NCI-H2029 (cell line): Measurements from ENCODE around the gene ZNF581.

Experiments
- DNase-seq: peaks from one replicate; lab custom pipeline; 2025; lab: John Stamatoyannopoulos, UW

ZNF581 gene

DNA sequence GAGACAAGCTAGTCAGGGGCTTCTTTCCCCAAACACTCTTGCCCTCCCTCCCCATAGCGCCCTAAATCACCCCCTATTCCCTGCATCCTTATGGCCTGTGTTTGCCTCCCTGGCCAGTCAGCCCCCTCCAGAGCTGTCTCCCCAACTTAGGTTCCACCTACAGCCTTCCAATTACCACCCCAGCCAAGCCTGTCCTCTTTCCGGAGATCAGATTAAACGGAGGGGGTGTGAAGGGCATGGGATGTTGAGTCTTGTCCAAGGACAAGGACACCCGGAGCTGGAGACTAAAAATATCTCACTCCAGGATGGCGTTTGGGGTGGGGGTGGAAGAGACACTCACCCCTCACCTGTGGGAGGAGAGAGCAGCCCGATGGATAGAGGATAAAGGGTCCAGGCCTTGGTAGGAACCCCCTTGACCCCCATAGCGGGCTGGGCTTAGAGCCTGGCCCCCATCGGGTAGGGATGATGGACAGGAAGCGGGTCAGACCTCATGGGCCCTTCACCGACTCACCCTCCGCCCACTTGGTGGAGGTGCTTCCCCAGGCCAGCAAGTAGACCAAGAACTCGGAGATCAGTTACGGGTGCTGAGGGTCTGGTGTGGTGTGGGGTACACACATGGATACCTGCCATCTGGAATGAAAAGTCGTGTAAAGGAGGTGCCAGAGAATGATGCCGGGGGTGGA lies 32.0 kb upstream of the ZNF581 start:
- no peak for DNase-seq

DNA sequence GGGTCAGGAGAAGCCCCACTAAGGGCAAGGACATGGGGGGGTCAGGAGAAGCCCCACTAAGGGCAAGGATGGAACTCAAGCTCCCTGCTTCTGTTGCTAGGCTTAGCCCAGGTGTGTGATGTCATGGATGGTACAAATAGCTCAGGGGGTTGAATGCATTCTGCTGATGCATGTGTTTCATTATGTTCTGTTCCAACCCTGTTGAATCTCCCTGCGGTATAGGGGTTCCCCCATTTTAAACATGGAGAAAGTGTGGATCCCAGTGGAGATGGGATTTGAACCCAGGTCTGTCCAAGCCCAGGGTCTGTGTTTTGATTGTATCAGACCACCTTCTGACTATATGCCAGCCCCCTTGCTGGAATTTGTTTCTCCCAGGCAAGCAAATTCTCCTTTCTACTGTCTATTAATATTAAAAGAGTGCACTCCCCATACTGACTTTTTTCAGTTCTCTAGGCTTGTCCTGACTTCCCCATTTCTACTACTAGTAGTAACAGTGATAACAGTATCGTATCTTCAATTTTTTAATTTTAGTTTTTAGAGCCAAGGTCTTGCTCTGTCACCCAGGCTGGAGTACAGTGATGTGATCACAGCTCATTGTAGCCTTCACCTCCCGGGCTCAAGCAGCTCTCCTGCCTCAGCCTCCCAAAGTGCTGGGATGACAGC lies 31.3 kb upstream of the ZNF581 start:
- no peak for DNase-seq

DNA sequence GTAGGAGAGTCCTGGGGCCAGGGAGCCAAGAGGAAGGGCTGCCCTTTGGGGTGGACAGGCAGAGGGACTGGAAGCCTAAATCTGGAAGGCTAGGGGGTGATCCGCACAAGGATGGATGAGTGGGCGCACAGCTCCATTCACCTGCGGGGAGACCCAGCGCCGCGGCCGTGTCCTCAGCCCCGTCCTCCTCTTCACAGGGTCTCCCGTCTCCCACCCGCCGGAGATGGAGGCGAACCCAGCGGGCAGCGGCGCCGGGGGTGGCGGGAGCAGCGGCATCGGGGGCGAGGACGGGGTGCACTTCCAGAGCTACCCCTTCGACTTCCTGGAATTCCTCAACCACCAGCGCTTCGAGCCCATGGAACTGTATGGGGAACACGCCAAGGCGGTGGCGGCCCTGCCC lies 30.1 kb upstream of the ZNF581 start:
- no peak for DNase-seq

DNA sequence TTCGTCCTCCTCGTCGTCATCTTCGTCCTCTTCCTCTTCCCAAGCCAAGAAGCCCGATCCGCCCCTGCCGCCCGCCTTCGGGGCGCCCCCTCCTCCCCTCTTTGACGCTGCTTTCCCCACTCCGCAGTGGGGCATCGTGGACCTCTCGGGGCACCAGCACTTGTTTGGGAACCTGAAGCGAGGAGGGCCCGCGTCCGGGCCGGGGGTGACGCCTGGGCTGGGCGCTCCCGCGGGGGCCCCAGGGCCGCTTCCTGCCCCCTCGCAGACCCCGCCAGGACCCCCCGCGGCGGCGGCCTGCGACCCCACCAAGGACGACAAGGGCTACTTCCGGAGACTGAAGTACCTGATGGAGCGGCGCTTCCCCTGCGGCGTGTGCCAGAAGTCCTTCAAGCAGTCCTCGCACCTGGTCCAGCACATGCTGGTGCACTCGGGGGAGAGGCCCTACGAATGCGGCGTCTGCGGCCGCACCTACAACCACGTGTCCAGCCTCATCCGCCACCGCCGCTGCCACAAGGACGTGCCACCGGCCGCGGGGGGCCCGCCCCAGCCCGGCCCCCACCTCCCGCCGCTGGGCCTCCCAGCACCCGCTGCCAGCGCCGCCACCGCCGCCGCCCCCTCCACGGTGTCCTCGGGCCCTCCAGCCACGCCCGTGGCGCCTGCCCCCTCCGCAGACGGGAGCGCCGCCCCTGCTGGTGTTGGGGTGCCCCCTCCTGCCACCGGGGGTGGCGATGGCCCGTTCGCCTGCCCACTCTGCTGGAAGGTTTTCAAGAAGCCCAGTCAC lies 29.3 kb upstream of the ZNF581 start:
- DNase-seq, result no peak

DNA sequence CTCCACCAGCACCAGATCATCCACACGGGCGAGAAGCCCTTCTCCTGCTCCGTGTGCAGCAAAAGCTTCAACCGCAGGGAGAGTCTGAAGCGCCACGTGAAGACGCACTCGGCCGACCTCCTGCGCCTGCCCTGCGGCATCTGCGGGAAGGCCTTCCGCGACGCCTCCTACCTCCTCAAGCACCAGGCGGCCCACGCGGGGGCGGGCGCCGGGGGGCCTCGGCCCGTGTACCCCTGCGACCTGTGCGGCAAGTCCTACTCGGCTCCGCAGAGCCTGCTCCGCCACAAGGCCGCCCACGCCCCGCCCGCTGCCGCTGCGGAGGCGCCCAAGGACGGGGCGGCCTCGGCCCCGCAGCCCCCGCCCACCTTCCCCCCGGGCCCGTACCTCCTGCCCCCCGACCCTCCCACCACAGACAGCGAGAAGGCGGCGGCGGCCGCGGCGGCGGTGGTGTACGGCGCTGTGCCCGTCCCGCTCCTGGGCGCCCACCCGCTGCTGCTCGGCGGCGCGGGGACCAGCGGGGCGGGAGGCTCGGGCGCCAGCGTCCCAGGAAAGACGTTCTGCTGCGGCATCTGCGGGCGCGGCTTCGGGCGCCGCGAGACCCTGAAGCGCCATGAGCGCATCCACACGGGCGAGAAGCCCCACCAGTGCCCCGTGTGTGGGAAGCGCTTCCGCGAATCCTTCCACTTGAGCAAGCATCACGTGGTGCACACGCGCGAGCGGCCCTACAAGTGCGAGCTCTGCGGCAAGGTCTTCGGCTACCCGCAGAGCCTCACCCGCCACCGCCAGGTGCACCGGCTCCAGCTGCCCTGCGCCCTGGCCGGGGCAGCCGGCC lies 28.5 kb upstream of the ZNF581 start:
- no peak for DNase-seq

DNA sequence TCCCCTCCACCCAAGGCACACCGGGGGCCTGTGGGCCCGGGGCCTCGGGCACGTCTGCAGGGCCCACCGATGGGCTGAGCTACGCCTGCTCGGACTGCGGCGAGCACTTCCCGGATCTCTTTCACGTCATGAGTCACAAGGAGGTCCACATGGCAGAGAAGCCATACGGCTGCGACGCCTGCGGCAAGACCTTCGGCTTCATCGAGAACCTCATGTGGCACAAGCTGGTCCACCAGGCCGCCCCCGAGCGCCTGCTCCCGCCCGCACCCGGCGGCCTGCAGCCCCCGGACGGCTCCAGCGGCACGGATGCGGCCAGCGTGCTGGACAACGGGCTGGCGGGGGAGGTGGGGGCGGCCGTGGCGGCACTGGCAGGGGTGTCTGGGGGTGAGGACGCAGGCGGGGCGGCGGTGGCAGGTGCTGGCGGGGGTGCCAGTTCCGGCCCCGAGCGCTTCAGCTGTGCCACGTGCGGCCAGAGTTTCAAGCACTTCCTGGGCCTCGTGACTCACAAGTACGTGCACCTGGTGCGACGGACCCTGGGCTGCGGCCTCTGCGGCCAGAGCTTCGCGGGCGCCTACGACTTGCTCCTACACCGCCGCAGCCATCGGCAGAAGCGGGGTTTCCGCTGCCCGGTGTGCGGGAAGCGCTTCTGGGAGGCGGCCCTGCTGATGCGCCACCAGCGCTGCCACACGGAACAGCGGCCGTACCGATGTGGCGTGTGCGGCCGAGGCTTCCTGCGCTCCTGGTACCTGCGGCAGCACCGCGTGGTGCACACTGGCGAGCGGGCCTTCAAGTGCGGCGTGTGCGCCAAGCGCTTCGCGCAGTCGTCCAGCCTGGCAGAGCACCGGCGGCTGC lies 27.7 kb upstream of the ZNF581 start:
- DNase-seq, result no peak

DNA sequence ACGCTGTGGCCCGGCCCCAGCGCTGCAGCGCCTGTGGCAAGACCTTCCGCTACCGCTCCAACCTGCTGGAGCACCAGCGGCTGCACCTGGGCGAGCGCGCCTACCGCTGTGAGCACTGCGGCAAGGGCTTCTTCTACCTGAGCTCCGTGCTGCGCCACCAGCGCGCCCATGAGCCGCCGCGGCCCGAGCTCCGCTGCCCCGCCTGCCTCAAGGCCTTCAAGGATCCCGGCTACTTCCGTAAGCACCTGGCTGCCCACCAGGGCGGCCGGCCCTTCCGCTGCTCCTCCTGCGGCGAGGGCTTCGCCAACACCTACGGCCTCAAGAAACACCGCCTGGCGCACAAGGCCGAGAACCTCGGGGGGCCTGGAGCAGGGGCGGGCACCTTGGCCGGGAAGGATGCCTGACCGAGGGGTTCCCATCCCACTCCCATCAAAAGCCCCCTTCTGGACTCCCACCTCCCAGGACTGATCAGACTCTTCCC lies 27.0 kb upstream of the ZNF581 start:
- DNase-seq, result no peak

DNA sequence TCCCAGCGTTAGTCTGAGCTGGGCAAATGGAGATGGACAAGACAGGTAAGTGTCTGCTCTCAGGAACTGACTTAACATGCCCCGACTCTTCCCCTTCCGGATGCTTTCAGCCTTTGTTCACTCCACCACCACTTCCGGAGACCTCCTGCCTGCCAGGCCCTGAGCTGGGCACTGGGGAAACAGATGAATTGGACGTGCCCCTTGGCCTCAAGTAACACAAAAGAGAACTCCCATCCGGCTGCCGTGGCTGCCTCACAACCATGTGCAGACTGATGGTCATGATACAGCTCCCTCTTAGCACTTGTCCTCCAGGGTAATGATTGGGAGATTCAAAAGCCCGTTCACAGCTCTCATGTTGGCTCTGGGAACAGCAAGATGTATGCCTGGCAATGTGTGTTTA lies 26.0 kb upstream of the ZNF581 start:
- DNase-seq, result no peak

DNA sequence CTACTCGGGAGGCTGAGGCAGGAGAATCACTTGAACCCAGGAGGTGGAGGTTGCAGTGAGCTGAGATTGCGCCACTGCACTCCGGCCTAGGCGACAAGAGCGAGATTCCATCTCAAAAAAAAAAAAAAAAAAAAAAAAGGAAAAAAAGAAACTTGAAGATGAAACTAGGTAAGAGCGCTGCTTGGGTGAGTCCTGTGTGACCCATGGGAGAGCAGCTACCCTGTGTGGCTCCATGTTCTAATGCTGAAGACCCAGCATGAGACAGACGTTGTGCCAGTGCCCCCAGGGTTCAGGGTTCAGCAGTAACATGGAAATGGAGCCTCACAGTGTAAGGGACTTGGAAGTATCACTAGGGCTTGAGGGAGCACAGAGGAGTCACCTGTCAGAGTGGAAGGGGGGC lies 25.0 kb upstream of the ZNF581 start:
- DNase-seq, result no peak

DNA sequence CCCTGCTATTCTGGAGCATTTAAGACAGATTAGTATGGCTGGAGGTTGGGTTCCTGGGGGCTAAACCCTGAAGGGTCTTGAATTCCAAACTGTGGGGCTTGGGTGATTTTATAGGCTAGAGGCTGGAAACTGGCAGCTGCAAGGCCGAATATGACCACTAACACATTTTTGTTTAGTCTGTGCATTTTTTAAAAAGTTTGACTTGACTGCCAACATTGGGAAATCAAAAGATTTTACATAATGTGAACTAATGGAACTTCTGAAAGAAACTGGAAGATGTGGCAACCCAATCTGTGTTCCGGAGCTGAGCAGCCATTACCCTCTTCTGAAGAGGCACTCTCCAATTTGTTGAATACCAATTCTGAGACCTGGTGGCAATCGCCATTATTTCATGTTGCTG lies 24.2 kb upstream of the ZNF581 start:
- DNase-seq, result no peak

DNA sequence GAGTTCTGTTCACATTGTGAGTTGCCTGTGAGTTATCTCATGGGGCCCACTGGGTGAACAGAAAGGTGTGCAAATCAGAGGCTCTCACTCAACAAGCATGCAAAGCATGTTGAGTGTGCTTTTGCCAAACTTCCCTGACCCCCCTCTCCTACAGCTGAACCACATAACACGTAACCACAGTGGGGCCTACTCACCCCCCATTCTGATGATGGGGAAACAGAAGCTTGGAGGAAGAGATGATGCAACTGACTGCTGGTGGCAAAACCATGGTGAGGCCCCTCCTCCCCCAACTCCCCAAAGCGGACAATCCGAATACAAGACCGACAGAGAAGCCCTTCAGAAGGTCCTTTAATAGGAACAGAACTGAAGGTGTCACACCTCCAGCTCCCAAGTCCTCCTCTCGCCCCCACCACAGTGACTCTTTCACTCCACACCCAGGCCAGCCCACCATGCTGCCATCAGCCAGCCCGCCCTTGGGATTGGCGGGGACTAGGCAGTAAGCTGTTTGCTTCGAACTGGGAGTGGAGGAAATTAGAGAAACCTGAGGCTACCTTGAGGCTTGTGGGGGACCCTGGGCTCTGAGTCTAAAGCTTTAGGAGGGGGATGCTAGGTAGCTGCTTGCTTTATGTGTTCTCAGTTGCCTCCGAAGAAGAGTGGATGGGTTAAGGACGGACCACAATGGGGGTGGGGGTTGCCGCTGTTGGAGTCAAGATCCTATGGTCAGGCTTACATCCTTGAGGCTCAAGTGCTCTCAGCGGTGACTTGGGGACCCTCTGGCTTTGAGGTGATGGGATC lies 22.8 kb upstream of the ZNF581 start:
- DNase-seq, result no peak

DNA sequence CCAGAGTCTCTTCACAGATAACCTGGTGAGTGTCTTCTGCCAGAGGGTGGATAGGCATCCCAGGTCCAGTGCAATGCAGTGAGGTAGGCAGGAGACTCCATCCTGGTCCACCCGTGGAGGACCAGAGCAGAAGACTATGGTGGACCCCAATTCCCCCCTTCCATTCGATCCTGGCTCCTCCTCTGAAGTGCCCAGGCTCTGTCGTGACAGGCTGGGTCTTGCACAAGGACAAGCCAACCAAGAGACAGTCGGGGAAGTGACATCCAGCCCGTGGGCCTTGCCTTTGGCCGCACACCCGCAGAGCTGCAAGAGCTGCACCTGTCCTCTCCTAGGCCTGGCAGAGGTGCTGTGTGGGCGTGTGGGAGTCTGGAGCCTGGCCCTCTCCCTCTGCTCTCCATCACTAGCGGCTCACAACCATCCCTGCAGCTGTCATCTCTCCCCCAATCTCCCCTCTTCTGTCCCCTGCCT lies 22.2 kb upstream of the ZNF581 start:
- no peak for DNase-seq

DNA sequence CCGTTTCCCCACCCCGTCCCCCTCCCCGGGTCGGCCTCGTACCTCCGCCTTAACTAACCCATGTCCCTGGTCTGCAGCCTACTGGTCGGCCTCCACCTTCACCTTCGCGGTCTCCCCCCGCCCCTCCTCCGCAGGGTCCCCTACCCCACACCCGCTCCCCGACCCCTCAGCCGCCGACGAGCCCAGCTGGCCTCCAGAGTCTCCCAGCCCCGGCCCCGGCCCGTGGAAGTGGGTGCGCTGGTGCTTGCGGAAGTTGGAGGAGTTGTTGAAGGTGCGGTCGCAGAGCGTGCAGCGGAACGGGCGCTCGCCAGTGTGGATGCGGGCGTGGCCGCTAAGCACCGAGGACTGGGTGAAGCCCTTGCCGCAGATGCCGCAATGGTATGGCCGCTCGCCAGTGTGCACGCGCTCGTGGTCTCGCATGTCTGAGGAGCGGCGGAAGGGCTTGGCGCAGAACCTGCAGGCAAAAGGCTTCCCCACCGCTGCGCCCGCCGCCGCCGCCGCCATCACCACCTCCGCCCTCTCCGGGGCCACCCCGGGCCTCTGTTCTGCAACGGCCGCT lies 21.7 kb upstream of the ZNF581 start:
- DNase-seq, result no peak

DNA sequence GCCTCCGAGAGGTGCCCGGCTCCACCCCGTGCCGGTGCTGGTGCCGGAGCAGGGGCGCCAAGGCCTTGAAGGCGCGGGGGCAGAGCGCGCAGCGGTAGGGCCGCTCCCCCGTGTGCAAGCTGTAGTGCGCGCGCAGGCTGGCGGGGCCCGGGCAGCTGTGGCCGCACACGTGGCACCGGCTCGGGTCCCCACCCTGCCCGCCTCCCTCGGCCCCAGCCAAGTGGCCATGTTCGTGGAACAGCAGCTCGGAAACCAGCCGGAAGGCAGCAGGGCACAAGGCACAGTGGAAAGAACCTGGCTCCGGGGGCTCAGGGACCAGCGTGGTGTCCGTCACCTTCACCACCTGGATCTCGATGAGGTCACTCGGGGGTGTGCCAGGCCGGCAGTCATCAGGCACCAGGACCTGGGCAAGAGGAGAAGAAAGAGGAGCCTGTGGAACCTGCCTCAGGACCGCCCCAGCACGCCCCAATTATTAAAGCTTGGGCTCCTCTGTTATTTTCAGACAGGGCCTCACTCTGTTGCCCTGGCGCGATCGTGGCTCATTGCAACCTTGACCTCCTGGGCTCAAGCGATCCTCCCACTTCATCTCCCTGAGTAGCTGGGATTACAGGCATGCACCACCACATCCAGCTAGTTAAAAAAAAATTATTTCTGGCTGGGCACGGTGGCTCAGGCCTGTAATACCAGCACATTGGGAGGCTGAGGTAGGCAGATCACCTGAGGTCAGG lies 21.0 kb upstream of the ZNF581 start:
- DNase-seq, result no peak

DNA sequence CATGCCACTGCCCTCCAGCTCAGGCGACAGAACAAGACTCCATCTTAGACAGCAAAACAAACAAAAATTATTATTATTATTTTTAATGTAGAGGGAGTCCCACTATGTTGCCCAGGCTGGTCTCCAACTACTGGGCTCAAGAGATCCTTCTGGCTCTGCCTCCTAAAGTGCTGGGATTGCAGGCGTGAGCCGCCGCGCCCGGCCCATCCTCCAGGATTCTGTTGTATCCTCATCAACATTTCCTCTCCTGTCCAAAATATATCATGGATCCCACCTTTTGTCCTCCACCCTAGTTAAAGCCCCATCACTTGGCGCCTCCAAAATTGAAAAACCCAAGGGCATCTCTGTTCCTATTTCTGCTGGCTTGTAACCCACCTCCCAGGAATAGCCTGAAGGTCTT lies 20.3 kb upstream of the ZNF581 start:
- no peak for DNase-seq

DNA sequence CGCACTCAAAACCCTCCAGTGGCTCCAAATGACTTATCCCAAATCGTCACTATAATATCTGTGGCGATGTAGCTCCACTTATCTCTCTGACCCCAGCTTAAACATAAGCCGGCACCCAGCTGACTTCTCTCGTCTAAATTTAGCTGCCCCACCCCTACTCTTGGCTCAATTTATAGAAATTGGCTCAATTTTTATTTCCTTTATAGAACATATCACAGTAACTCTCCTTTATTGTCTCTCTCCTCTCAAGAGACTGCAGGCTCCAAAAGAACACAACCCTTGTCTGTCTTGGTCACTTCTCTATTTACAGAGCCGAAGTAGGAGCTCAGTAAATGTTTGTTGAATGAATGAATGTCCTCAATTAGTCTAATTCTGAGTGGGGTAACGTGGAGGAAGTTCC lies 19.9 kb upstream of the ZNF581 start:
- no peak for DNase-seq

DNA sequence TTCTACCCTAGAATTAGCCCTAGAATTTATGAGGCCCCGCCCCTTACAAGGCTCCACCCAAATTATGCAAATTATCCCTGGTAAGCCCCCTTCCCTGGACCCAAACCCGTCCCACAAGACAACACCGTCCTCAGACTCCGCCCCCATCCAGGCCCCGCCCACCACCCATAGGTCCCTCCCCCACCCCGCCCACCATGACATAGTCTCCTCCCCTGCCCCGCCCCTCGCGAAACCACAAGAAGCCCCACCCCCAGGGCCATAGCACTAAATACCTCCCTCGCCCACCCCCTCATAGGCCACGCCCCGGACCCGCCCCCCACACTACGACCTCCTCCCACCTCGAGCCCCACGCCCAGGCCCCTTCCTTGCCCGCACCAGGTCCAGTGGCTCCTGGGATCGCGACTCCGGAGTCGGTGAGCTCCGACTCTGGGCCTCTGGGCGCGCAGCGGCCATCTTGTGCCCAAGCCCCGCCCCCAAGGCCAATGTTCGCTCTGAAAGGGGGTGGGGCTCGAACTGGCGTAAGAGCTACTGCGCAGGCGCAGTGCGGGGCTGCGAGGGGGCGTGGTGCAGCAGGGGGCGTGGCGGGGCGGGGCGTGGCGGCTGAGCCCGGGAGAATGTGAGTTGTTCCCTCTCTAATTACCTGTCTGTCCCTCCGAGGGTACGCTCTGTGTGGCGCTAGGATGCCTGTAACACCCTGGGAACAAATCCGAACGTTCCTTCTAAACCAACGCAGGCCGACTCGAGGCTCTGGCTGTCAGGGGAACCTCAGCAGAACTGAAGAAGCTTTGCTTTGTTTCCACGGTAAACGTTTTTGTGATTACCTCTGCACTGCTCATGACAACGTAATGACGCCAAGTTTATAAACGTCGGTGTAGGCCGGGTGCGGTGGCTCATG lies 19.1 kb upstream of the ZNF581 start, which contains the start of gene ZNF784:
ZNF784 (minus strand) TSS at position 458 of the 895 bp plus-strand sequence; CDS start at position 453, 5 bp downstream.
- peak; percentile 94 for DNase-seq

DNA sequence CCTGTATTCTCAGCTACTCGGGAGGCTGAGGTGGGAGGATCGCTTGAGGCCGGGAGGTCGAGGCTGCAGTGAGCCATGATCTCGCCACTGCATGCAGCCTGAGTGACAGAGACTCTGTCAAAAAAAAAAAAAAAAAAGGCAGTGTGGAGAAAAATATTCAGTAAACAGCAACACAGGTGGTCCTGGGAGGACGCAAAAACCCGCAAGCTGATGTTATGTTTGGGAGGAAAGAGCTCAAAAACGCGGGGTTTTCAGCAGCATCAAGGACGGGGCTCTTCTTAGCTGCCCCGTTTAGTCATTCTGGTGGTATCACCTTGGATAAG lies 18.5 kb upstream of the ZNF581 start:
- no peak for DNase-seq
